ENCODE measurements around the gene XRCC5.
A peak's percentile ranks its signal among the peaks of the same experiment; 100 is the strongest.

Gene XRCC5

GRCh38 chr2:216151313-216152025, 42.3 kb downstream of the XRCC5 start:
- DNase-seq (ENCODE audit: low read depth in 2 of 2), result no peak

DNA sequence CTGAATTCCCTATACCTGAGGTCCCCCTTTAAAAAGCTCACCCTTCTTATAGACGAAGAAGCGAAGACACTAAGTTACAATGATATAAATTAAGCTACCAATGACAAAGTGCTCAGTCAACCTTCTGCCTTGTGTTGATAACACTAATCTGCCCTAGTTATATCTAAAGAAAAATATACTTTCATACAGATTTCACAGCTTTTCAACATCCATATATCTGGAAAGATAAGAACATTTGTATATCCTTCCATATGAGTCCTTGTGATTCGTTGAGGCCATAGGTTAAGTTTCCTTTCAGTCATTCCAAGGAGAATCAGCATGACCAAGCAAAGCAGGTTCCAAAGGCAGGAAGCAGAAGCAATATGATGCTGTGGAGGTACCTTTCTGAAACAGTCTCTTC, 46.8 kb downstream of the XRCC5 start:
- no peak for DNase-seq (ENCODE audit: low read depth in 2 of 2)

- DNase-seq (ENCODE audit: low read depth in 2 of 2), result no peak
These were observed 47.7 kb downstream of the XRCC5 start for GRCh38 chr2:216156822-216157221.

GRCh38 chr2:216159144-216159543, 50.0 kb downstream of the XRCC5 start:
- no peak for DNase-seq (ENCODE audit: low read depth in 2 of 2)

DNA sequence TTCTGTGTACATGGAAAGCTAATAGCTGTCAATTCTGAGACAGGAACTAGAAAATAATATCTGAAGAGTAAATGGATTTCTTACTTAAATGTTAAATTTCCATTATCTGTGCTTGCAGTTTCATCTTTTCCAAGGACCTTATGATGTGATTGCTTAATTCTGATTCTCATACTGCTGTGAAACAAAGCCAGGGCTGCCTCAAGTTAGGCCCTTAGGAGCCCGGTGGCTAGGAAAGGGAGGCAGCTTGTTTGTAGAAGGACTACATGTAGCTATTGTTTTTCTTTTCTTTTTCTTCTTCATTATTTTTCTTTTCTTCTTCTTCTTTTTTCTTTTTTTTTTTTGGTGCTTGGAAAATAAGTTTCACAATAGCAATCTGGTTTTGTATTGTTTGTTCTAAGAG, 50.5 kb downstream of the XRCC5 start:
- no peak for DNase-seq (ENCODE audit: low read depth in 2 of 2)

DNA sequence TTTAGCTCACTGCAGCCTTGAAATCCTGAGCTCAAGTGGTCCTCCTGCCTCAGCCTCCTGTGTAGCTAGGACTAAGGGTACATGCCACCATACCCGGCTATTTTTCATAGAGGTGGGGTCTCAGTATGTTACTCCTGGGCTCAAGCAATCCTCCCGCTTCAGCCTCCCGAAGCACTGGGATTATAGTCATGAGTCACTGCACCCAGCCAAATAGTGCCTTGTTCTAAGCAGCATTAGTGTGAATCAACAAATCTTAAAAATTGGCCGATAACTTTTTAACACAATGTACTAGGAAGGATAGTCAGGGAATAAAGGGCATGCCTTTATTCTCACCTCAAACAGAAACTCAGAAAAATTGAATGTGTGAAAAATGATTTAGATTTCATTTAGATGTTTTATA, 51.6 kb downstream of the XRCC5 start:
- no peak for DNase-seq (ENCODE audit: low read depth in 2 of 2)

GRCh38 chr2:216161967-216162366, 52.8 kb downstream of the XRCC5 start:
- no peak for DNase-seq (ENCODE audit: low read depth in 2 of 2)

- no peak for DNase-seq (ENCODE audit: low read depth in 2 of 2)
These were observed 54.4 kb downstream of the XRCC5 start for GRCh38 chr2:216163518-216163917.

DNA sequence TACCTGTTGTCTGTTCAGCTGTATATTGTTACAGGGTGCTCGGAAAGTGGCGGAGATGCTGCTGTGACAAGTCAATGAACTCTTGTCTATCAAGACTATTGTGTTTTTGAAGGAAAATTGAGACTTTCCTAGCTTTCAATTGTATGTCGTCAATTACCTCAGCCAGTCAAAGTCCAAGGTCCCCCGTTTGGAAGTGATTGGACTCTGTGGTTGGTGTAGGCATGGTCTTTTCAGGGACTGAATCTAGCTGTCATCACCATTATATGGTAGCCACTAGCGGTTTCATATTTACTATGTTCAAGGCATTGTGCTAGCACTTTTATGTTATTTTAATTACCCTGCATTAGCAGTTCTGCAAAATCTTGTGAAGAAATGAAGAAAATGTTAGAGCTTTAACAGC, 54.9 kb downstream of the XRCC5 start:
- DNase-seq (ENCODE audit: low read depth in 2 of 2), result no peak

DNA sequence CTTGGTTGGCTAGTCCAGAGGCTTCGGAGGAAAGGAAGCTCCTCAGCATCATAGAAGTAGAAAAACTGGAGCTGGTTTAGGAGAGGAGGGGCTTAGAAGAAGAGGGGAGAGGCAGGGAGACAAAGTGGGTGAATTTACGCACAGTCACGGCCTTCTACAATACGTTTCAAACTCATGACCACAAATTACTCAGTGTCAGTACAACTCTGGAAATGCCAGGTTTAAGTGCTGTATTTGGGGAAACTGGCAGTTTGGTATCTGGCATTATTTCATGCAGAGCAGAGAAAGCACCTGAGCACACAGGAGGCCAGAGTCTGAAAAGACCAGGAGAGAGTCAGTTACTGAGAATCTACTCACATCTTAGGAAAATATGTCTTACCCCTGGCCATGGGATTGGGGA, 55.4 kb downstream of the XRCC5 start:
- DNase-seq (ENCODE audit: low read depth in 2 of 2), result no peak

DNA sequence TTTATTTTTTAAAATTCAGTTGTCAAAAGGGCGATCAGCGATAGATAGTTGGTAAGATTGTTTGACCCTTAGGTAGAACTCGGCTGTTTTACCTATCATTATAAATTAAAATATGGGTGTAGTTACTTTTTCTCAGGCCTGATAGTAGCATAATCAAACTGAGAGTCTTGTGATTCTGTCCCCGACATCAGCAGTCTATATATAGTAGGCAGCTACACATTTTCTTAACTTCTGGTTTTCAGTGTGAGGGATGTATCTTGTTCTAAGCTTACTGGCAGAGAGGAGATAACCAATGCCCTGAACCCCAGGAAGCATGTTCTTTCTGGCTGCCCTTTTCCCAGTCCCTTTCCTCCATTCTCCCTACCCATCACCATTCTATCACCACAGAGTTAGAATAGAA, 56.6 kb downstream of the XRCC5 start:
- DNase-seq (ENCODE audit: low read depth in 2 of 2), result no peak

DNA sequence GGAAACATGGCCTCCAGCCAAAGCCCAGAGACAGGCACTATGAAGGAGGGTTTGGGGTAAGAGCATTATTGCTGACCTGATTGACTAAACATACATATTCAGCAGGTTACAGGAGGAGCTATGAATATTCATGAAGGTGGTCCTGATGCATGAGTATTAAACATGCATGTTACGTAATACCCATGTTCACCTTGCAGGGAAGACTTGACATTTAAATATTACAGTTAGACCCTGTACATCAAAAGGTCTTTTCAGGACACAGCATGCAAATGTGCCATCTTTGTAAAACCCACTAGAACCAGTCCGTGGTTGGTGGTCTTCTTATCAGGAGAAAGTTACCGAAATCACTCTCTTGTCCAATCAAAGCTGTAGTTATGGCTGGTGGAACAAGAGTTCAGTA, 59.9 kb downstream of the XRCC5 start:
- DNase-seq (ENCODE audit: low read depth in 2 of 2), result no peak

DNA sequence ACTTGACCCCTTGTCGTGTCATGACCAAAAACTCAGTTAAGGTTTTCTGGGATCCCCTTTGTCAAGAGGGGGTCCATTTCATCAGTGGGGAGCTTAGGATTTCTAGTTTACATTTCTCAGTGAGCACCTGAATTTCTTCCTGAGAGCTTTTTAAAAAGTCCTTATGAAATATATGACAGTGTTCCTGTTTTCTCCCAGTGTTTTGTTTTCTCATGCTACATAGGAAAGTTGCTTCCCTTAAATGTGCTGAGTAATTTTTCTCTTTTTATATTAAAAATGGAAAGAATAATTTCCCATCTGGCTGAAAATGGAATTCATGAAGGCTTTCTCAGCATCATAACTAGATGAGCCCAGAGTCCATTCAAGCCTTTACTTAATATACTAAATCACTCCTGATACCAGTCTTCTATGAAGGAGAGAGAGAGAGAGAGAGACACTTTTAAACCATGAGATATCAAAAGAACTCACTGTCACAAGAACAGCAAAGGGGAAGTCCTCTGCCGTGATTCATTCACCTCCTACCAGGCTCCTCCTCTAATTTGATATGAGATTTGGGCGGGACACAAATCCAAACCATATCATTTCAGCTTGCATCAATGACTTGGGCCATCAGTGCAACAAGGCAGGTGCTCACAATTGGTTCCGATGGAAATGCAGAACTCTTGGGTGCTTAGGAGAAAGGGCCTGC, 61.1 kb downstream of the XRCC5 start:
- peak in 1 of 2 donors; percentile 4 for DNase-seq (ENCODE audit: low read depth in 2 of 2)

DNA sequence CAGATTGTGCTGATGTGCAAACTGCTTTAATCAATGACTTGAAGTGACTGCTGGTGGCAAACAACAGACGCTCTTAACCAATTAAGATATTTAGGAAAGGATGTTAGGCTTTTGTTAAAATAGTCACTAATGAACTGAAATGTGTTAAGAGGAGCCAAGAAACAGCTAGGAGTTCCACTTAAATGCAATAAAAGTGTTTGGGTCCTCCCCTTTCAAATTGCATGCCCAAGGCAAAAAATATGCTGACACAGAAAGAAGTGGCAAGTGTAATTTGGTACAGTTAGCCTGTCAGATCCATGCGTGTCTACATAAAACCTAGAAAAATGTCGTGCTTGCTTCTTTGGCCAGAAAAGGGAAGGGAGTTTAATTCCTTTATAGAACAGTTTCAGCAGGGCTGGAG, 61.9 kb downstream of the XRCC5 start:
- no peak for DNase-seq (ENCODE audit: low read depth in 2 of 2)

DNA sequence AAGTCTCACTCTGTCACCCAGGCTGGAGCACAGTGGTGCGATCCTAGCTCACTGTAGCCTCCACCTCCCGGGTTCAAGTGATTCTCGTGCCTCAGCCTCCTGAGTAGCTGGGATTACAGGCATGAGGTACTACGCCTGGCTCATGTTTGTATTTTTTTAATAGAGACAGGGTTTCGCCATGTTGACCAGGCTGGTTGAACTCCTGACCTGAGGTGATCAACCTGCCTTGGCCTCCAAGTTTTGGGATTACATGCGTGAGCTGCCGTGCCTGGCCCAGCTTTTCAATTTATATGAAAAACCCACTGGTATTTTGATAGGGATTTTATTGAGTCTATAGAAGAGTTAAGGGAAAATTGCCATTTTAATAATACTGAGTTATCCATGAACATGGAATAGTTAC, 63.3 kb downstream of the XRCC5 start:
- no peak for DNase-seq (ENCODE audit: low read depth in 2 of 2)

GRCh38 chr2:216179015-216179414, 69.9 kb downstream of the XRCC5 start:
- DNase-seq (ENCODE audit: low read depth in 2 of 2), result no peak

DNA sequence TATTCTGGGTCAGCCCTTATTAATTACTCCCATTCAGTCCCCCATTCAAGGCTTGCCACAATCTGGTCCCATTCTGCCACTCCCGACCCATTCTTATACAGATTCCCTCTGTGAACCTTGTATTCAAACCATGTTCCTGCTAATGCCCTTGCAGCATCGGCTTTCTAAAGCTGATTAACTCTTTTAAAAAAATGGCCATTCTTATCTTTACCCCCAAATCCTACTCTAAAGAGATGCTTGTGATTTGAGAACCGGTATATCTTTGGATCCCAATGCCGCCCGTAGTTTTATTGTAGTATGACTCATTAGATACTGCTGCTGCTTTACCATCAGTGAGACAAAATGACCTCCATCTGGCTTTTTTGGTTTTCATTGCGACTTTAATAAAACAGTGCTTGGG, 72.2 kb downstream of the XRCC5 start:
- DNase-seq (ENCODE audit: low read depth in 2 of 2), result no peak

- DNase-seq (ENCODE audit: low read depth in 2 of 2), result no peak
These were observed 72.9 kb downstream of the XRCC5 start for GRCh38 chr2:216181953-216182461.

- no peak for DNase-seq (ENCODE audit: low read depth in 2 of 2)
These were observed 74.3 kb downstream of the XRCC5 start for GRCh38 chr2:216183462-216183861.

DNA sequence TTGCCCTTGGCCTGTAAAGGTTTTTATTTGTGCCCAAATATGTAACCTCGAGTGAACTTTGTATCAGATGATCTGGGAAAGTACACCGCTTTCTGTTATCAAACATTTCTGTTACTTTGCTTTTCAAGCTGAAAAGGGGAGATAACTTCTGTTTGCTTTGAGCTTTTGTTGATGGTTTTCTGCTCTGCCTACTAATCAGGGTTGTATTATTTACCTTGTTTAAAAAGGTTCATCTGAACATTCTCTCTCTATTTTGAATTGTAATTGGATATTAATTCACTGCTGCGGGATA, 79.4 kb downstream of the XRCC5 start:
- no peak for DNase-seq (ENCODE audit: low read depth in 2 of 2)

DNA sequence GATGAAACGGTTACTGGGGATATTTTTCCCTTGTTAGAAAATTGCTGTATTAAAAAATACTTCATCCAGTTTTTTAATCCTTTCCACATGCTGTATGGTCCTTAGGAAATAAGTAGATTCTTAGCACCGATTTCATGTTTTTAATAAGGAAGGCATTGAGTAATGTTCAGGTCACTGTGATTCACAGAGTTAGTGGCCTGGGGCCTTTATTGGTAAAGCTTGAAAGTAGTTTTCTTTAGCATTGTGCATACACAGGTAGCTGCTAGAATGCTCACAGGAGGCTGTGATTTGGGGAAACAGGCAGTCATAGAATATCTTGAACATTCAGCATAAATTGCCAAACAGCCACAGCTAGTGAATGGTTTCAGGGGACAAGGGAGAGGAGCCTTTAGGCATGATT, 79.8 kb downstream of the XRCC5 start:
- no peak for DNase-seq (ENCODE audit: low read depth in 2 of 2)

DNA sequence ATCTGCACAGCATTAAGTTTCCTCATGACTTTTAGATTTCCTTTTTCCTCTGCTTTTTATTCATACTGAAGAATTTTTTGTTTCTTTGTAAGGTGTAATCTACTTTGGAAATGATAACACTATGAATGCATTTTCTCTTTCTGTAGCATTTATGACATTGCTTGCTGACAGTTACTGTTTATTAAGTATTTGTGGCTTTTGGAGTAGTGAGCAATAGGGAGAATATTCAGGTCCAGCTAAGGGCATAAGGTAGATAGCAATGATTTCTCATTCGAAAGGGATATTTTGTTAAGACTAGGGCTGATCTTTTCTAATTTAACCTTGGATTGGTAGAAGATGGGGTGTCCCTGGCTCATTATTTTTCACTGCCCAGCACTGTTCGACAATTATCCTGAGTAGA, 80.3 kb downstream of the XRCC5 start:
- no peak for DNase-seq (ENCODE audit: low read depth in 2 of 2)

- DNase-seq (ENCODE audit: low read depth in 2 of 2), result no peak
These were observed 83.0 kb downstream of the XRCC5 start for GRCh38 chr2:216192181-216192580.

GRCh38 chr2:216192931-216193330, 83.8 kb downstream of the XRCC5 start:
- DNase-seq (ENCODE audit: low read depth in 2 of 2), result no peak
